HEK293 (cell line): ENCODE results near the gene TARBP1.

Experiments
- BCL11B ChIP-seq: fragments of 450-650 bp; formaldehyde crosslinking; IDR thresholded peaks from 2 replicates; pipeline ENCODE4 v1.5.1; 2016; ENCODE audit warnings: low read depth, missing biosample characterization, missing genetic modification characterization
- REPIN1 ChIP-seq: fragments of 450-650 bp; formaldehyde crosslinking; IDR thresholded peaks from 2 replicates; pipeline ENCODE4 v1.5.1; 2017; ENCODE audit warnings: missing biosample characterization, missing genetic modification characterization, low read depth
- REST ChIP-seq: fragments of 450-650 bp; formaldehyde crosslinking; IDR thresholded peaks from 2 replicates; pipeline ENCODE4 v1.5.1; 2016; ENCODE audit warnings: missing biosample characterization, missing genetic modification characterization
- ZBTB11 ChIP-seq: fragments of 450-650 bp; formaldehyde crosslinking; conservative IDR thresholded peaks from 2 replicates; pipeline ENCODE4 v1.5.1; 2016; ENCODE audit warnings: low read depth, missing biosample characterization, missing genetic modification characterization
- ZBTB49 ChIP-seq: fragments of 450-650 bp; formaldehyde crosslinking; IDR thresholded peaks from 2 replicates; pipeline ENCODE4 v1.5.1; 2016; ENCODE audit warnings: missing biosample characterization, missing genetic modification characterization, low read depth
- ZBTB8A ChIP-seq: fragments of 450-650 bp; formaldehyde crosslinking; IDR thresholded peaks from 2 replicates; pipeline ENCODE4 v1.5.1; 2016; ENCODE audit warnings: missing biosample characterization, missing genetic modification characterization
- ZNF174 ChIP-seq: fragments of 450-650 bp; formaldehyde crosslinking; IDR thresholded peaks from 2 replicates; pipeline ENCODE4 v1.5.0; 2017; ENCODE audit warnings: missing biosample characterization, mild to moderate bottlenecking, missing genetic modification characterization
- ZNF280C ChIP-seq: fragments of 450-650 bp; formaldehyde crosslinking; IDR thresholded peaks from 2 replicates; pipeline ENCODE4 v1.5.1; 2016; ENCODE audit warnings: missing biosample characterization, missing genetic modification characterization
- ZNF292 ChIP-seq: fragments of 450-650 bp; formaldehyde crosslinking; IDR thresholded peaks from 2 replicates; pipeline ENCODE4 v1.5.1; 2016; ENCODE audit warnings: low read depth, missing biosample characterization, missing genetic modification characterization, borderline replicate concordance
- ZNF768 ChIP-seq: fragments of 450-650 bp; formaldehyde crosslinking; IDR thresholded peaks from 2 replicates; pipeline ENCODE4 v1.5.1; 2018; ENCODE audit warnings: missing biosample characterization, mild to moderate bottlenecking, missing genetic modification characterization
- TF ChIP-seq, protein P1 (sequence below): fragments of 450-650 bp; formaldehyde crosslinking; IDR thresholded peaks from 2 replicates; pipeline ENCODE4 v1.5.1; 2016; ENCODE audit warnings: missing biosample characterization, missing genetic modification characterization, low read depth
- TF ChIP-seq, protein P2 (sequence below): fragments of 450-650 bp; formaldehyde crosslinking; IDR thresholded peaks from 2 replicates; pipeline ENCODE4 v1.5.1; 2016; ENCODE audit warnings: missing biosample characterization, missing genetic modification characterization
- TF ChIP-seq, protein P3 (sequence below): fragments of 450-650 bp; formaldehyde crosslinking; IDR thresholded peaks from 2 replicates; pipeline ENCODE4 v1.5.1; 2016; ENCODE audit warnings: missing biosample characterization, missing genetic modification characterization

DNA sequence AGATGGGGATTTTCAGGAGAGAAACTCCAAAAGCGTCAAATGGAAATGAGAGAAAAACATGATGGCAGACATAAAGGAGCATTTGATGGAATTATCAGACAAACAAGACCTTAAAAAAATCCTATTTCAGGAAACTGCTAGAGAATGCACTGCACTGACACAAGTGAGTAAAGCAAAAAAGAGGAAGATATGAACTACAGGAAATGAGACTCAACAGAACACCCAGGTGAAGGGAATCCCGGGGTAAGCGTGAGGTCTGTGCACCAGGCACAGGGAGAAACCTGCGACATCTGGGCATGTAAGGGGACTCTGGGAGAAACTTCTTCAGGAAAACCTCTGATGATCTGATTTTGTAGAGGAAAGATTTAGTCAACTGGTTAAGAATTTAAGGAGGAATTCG, 2.8 kb downstream of the TARBP1 start:
- TF ChIP-seq, protein P1, sequence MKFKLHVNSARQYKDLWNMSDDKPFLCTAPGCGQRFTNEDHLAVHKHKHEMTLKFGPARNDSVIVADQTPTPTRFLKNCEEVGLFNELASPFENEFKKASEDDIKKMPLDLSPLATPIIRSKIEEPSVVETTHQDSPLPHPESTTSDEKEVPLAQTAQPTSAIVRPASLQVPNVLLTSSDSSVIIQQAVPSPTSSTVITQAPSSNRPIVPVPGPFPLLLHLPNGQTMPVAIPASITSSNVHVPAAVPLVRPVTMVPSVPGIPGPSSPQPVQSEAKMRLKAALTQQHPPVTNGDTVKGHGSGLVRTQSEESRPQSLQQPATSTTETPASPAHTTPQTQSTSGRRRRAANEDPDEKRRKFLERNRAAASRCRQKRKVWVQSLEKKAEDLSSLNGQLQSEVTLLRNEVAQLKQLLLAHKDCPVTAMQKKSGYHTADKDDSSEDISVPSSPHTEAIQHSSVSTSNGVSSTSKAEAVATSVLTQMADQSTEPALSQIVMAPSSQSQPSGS (tag by site-specific recombination), result no peak
- TF ChIP-seq REPIN1 (tag by site-specific recombination) (no peak), ZNF174 (no peak), ZNF292 (tag by site-specific recombination) (no peak), ZBTB8A (tag by site-specific recombination) (no peak), BCL11B (tag by site-specific recombination) (no peak), REST (tag by site-specific recombination) (no peak), ZBTB49 (tag by site-specific recombination) (no peak), ZNF280C (tag by site-specific recombination) (no peak), ZBTB11 (tag by site-specific recombination) (no peak), ZNF768 (tag by site-specific recombination) (no peak)
- TF ChIP-seq, protein P2, sequence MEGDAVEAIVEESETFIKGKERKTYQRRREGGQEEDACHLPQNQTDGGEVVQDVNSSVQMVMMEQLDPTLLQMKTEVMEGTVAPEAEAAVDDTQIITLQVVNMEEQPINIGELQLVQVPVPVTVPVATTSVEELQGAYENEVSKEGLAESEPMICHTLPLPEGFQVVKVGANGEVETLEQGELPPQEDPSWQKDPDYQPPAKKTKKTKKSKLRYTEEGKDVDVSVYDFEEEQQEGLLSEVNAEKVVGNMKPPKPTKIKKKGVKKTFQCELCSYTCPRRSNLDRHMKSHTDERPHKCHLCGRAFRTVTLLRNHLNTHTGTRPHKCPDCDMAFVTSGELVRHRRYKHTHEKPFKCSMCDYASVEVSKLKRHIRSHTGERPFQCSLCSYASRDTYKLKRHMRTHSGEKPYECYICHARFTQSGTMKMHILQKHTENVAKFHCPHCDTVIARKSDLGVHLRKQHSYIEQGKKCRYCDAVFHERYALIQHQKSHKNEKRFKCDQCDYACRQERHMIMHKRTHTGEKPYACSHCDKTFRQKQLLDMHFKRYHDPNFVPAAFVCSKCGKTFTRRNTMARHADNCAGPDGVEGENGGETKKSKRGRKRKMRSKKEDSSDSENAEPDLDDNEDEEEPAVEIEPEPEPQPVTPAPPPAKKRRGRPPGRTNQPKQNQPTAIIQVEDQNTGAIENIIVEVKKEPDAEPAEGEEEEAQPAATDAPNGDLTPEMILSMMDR (tag by site-specific recombination), result no peak
- TF ChIP-seq, protein P3, sequence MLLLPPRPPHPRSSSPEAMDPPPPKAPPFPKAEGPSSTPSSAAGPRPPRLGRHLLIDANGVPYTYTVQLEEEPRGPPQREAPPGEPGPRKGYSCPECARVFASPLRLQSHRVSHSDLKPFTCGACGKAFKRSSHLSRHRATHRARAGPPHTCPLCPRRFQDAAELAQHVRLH, result no peak
